Measurements from ENCODE around the gene EXD2. TPM values are rescaled to one million over a fixed set of nuclear protein-coding genes. Genes with fewer than 3 reads are reported as not detected.
"Not testable (repeated sequence)": the region's sequence is repeated elsewhere in the genome, so short reads cannot be mapped to it uniquely, and the experiment has no call there.

EXD2 gene
- total and polyA plus RNA-seq, 5 donors: 12.0 to 22.1 (median 18.8) TPM

DNA sequence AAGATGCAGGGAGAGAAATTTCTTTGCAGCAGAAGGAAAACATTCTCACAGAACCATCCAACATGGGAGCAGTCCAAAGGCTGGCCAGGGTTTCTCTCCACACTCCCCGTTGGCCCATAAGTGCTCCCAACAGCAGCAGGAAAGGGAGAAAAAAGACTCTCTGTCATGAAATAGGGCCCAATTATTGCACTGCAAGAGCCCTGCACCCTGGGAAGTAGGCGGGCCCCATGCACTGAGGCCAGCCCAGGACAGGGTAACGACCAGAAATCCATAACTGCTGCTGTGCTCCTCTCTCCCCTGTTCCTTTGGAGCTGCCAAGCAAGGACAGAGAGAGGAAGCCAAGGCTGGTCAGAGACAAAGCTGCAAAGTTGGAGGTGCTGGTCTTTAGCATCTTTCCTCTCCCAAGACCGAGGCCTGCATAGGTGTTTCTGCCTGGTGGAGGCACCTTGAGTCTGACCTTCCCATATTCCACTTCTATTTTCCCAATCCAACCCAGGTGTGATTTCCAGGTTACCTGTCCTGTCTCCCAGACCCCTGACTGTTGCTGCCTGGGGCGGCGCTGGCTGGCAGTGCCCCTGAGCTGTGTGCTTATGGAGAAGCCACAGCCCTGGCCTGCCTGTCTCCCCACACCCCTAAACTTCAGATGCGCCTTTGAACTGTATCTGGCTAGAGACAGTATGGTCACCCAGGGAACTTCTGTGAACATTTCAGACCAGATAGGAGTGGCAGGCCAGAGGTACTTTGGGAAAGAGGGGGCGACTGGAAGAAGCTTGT is 75.5 kb downstream of the EXD2 start:
- Histone ChIP-seq H3K9me3 (ENCODE audit: control insufficient read depth, low read length) (no peaks in the 10 kb centered on the region), H3K4me1 (ENCODE audit: control insufficient read depth, insufficient read depth, low read length) (peaks cover 14% of the 10 kb centered on the region), H3K4me3 (ENCODE audit: low read length) (no peak overlapping the region), H3K27me3 (ENCODE audit: control insufficient read depth, insufficient read depth) (no peaks in the 10 kb centered on the region), H3K27ac (ENCODE audit: low read length) (no peak overlapping the region)
- ATAC-seq (no peak), DNase-seq (peak in 1 of 3 donors; percentile 68)
- intact Hi-C loops (cut with DNase I): no loop called here
- 80% methylated on average over 8 of the region's 8 CpGs for WGBS

DNA sequence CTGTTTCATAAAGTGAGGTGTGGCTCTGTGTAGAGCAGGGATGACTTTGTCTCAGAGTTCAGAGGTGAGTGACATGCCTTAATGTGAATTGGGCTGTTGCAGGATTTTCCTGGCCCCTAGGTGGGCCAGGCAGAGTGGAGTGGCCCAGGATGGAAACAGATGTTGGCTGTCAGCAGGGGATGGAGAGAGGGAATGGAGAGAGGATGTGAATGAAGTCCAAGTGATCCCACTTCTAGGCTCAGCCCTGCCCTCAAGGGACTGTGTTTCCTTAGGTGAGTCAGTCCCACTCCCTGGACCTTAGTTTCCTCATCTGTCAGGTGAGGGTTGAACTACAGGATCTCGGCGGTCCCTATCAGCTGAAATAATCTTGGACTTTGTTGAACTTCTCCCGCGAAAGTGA is 76.2 kb downstream of the EXD2 start:
- H3K4me3 ChIP-seq (ENCODE audit: low read length): no peak overlapping the region
- no peak overlapping the region for H3K27ac ChIP-seq (ENCODE audit: low read length)
- no peak for DNase-seq
- peaks cover 10% of the 10 kb centered on the region for H3K4me1 ChIP-seq (ENCODE audit: control insufficient read depth, insufficient read depth, low read length)
- ATAC-seq: no peak
- WGBS: 82% methylated on average over 4 of the region's 4 CpGs
- no peaks in the 10 kb centered on the region for H3K9me3 ChIP-seq (ENCODE audit: control insufficient read depth, low read length)
- intact Hi-C loops (cut with DNase I): no loop called here
- H3K27me3 ChIP-seq (ENCODE audit: control insufficient read depth, insufficient read depth): no peaks in the 10 kb centered on the region

DNA sequence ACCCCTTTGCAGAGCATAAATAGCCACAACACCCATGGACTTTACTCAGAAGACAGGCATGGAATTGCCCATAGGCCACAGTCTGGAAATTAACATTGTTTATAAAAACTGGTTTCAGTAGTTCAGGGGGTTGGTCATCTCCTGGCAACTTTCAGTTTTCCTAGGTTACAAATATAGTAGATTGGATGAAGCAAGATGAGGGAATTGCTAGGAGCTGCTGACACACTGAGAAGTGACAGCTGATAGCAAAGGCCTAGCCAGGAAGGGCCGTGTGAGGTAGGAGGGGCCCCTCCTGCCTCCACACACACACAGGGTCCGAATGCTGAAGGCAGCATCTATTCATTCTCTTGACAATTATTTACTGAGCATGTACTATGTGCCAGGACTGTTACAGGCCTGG is 76.9 kb downstream of the EXD2 start:
- 25% methylated on average over 2 of the region's 2 CpGs for WGBS
- DNase-seq (peak in 1 of 3 donors; percentile 56), ATAC-seq (peak; percentile 44 to 56)
- H3K4me1 ChIP-seq (ENCODE audit: control insufficient read depth, insufficient read depth, low read length): peaks cover 8% of the 10 kb centered on the region
- H3K27ac ChIP-seq (ENCODE audit: low read length): no peak overlapping the region
- no peak overlapping the region for H3K4me3 ChIP-seq (ENCODE audit: low read length)
- intact Hi-C loops (cut with DNase I): no loop called here
- no peaks in the 10 kb centered on the region for H3K27me3 ChIP-seq (ENCODE audit: control insufficient read depth, insufficient read depth)
- no peaks in the 10 kb centered on the region for H3K9me3 ChIP-seq (ENCODE audit: control insufficient read depth, low read length)

DNA sequence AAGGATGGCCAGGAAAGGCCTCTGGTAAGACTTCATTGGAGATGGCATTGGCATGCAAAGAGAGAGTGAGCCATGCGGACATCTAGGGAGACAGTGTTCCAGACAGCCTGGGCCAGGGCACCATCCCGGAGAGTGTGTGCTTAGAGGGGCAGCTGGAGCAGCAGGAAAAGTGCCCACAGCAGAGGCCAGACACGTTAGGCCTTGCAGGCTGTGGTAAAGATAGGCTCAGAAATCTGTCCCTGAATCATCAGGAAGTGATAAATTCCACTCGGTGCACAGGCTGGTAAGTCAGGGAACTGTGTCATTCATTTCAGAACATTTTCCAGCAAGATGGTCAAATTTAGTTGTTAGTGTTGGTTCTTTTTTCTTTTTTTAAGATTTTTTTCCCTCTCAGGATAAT is 77.5 kb downstream of the EXD2 start:
- H3K27ac ChIP-seq (ENCODE audit: low read length): peak overlapping the region; percentile 23
- peaks cover 8% of the 10 kb centered on the region for H3K4me1 ChIP-seq (ENCODE audit: control insufficient read depth, insufficient read depth, low read length)
- ATAC-seq (peak; percentile 22 to 42), DNase-seq (no peak)
- H3K9me3 ChIP-seq (ENCODE audit: control insufficient read depth, low read length): no peaks in the 10 kb centered on the region
- H3K27me3 ChIP-seq (ENCODE audit: control insufficient read depth, insufficient read depth): no peaks in the 10 kb centered on the region
- intact Hi-C loops (cut with DNase I): no loop called here
- H3K4me3 ChIP-seq (ENCODE audit: low read length): no peak overlapping the region
- 42% methylated on average over 4 of the region's 4 CpGs for WGBS

DNA sequence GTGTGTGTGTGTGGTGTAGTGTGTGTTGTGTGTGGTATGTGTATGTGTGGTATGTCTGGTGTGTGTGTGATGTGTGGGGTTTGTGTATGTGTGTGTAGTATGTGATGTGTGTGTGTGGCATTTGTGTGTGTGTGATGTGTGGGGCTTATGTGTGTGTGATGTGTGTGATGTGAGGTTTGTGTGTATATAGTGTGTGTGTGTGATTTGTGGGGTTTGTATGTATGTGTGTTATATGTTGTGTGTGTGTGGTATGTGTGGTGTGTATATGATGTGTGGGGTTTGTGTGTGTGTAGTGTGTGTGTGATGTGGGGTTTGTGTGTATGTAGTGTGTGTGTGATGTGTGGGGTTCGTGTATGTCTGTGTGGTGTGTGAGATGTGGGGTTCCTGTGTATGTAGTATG is 78.1 kb downstream of the EXD2 start:
- WGBS: 90% methylated on average over 1 of the region's 1 CpG
- ATAC-seq: no peak
- no peaks in the 10 kb centered on the region for H3K9me3 ChIP-seq (ENCODE audit: control insufficient read depth, low read length)
- intact Hi-C loops (cut with DNase I): no loop called here
- H3K27ac ChIP-seq (ENCODE audit: low read length): no peak overlapping the region
- peaks cover 8% of the 10 kb centered on the region for H3K4me1 ChIP-seq (ENCODE audit: control insufficient read depth, insufficient read depth, low read length)
- no peaks in the 10 kb centered on the region for H3K27me3 ChIP-seq (ENCODE audit: control insufficient read depth, insufficient read depth)
- H3K4me3 ChIP-seq (ENCODE audit: low read length): no peak overlapping the region
- no peak for DNase-seq

DNA sequence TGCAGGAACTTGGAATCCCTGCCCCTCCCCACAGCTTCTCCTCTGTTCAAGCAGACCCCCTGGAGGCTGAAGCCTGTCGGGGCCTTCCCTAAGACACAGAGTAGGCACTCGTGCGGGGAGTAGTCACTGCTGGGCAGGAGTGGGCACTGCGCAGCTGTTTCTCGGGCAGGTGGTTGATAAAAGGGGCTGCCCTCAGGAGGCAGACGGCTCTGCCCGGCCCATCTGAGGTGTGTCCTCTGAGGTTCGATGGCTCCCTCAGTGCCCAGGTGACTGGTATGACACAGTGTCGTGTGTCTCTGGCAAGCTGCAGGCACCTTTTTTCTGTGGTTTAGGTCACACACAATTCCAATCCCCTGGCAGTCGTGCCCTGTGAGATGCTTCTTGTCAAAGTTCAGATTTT is 78.8 kb downstream of the EXD2 start:
- 87% methylated on average over 10 of the region's 10 CpGs for WGBS
- Histone ChIP-seq H3K9me3 (ENCODE audit: control insufficient read depth, low read length) (no peaks in the 10 kb centered on the region), H3K4me3 (ENCODE audit: low read length) (no peak overlapping the region), H3K27ac (ENCODE audit: low read length) (no peak overlapping the region), H3K27me3 (ENCODE audit: control insufficient read depth, insufficient read depth) (no peaks in the 10 kb centered on the region), H3K4me1 (ENCODE audit: control insufficient read depth, insufficient read depth, low read length) (peaks cover 10% of the 10 kb centered on the region)
- ATAC-seq (no peak), DNase-seq (no peak)
- intact Hi-C loops (cut with DNase I): no loop called here

DNA sequence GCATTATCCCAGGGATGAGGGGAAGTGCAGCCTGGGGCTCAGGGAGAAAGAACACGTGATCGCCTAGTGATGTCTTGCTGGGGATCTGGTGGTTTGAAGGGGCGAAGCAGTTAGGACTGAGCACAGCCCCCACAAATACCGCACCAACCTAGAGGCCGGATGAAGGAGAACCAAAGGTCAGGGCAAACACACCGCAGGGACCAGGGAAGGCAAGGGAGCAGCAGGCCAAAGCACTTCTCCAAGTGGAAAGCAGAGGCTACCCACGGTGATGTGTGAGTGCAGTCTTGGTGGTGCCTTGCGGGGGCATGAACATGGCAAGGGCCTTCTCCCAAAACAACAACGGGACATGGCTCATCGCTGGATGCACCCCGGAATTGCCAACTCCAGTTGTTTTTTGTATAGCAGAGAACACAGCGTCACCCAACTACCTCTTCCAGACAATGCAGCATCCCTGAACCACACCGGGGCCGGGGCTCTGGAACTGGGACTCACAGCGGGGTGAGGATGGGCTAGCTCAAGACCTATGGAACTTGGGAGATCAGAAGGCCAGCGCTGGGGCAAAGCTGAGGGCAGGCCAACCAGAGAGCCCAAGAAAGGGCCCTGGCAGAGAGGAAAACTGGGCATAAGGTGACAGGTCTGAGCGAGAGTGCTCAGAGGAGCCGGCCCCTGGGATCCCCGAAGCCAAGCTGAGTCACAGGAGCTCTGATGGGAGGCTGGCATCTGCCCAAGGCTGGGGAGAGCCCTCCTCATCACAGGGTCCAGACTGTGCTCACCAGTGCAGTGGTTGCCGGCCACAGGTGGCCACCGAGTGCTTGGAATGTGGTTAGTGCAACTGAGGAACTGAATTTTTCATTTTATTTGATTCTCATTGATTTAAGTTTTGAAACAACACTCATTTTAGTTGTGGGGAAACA is 79.8 kb downstream of the EXD2 start:
- H3K4me3 ChIP-seq (ENCODE audit: low read length): no peak overlapping the region
- H3K27ac ChIP-seq (ENCODE audit: low read length): no peak overlapping the region
- WGBS: 84% methylated on average over 21 of the region's 21 CpGs
- no peaks in the 10 kb centered on the region for H3K9me3 ChIP-seq (ENCODE audit: control insufficient read depth, low read length)
- ATAC-seq (peak in 1 of 2 donors; percentile 14), DNase-seq (peak in 2 of 3 donors; percentile 27 to 67)
- intact Hi-C loops (cut with DNase I): no loop called here
- peaks cover 10% of the 10 kb centered on the region for H3K4me1 ChIP-seq (ENCODE audit: control insufficient read depth, insufficient read depth, low read length)
- H3K27me3 ChIP-seq (ENCODE audit: control insufficient read depth, insufficient read depth): no peaks in the 10 kb centered on the region

DNA sequence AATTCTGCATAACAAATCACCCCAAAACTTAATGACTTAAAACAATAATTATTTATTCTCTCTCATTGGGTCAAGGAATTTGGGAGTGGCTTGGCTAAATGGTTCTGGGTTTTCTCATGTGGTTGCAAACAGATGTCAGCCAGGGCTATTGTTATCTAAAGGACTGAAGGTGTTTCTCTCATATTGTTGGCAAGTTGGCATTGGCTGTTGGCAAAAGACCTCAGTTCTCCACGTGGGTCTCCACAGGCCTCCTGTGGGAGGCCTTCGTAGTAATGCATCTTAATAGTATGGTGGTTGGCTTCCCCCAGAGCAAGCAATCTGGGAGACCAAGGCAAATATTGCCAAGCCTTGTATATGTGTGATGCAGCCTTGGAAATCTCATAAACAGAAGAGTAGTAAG is 83.0 kb downstream of the EXD2 start:
- peak overlapping the region; percentile 36 for H3K27ac ChIP-seq (ENCODE audit: low read length)
- DNase-seq (no peak), ATAC-seq (peak; percentile 53 to 65)
- H3K27me3 ChIP-seq (ENCODE audit: control insufficient read depth, insufficient read depth): no peaks in the 10 kb centered on the region
- intact Hi-C loops (cut with DNase I): no loop called here
- no peak overlapping the region for H3K4me3 ChIP-seq (ENCODE audit: low read length)
- no peaks in the 10 kb centered on the region for H3K9me3 ChIP-seq (ENCODE audit: control insufficient read depth, low read length)
- H3K4me1 ChIP-seq (ENCODE audit: control insufficient read depth, insufficient read depth, low read length): peaks cover 5% of the 10 kb centered on the region
- WGBS: 43% methylated on average over 2 of the region's 2 CpGs

DNA sequence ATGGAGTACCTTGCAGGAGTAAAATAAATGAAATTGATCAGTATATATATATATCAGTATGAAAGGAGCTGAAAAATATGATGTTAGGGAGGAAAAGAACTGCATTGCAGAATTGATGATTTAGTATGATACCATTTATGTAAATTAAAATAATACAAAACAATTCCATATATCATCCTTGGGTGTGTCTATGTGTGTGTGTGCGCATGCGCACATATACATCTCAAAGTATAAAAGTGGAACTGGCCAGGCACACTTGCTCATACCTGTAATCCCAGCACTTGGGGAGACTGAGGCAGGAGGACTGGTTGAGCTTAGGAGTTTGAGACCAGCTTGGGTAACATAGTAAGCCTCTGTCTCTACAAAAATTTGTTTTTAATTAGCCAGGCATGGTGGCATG is 84.0 kb downstream of the EXD2 start:
- ATAC-seq (no peak), DNase-seq (no peak)
- WGBS: 98% methylated on average over 2 of the region's 2 CpGs
- Histone ChIP-seq H3K4me1 (ENCODE audit: control insufficient read depth, insufficient read depth, low read length) (peaks cover 5% of the 10 kb centered on the region), H3K9me3 (ENCODE audit: control insufficient read depth, low read length) (no peaks in the 10 kb centered on the region), H3K27ac (ENCODE audit: low read length) (no peak overlapping the region), H3K27me3 (ENCODE audit: control insufficient read depth, insufficient read depth) (no peaks in the 10 kb centered on the region), H3K4me3 (ENCODE audit: low read length) (no peak overlapping the region)
- intact Hi-C loops (cut with DNase I): no loop called here

DNA sequence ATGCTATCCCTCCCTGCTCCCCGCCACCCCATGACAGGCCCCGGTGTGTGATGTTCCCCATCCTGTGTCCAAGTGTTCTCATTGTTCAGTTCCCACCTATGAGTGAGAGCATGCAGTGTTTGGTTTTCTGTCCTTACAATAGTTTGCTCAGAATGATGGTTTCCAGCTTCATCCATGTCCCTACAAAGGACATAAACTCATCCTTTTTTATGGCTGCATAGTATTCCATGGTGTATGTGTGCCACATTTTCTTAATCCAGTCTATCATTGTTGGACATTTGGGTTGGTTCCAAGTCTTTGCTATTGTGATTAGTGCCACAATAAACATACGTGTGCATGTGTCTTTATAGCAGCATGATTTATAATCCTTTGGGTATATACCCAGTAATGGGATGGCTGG is 86.1 kb downstream of the EXD2 start:
- H3K4me3 ChIP-seq (ENCODE audit: low read length); H3K4me1 ChIP-seq (ENCODE audit: control insufficient read depth, insufficient read depth, low read length); DNase-seq; H3K27ac ChIP-seq (ENCODE audit: low read length); H3K9me3 ChIP-seq (ENCODE audit: control insufficient read depth, low read length); H3K27me3 ChIP-seq (ENCODE audit: control insufficient read depth, insufficient read depth); intact Hi-C loops (cut with DNase I); ATAC-seq: not testable (repeated sequence)
- 99% methylated on average over 2 of the region's 3 CpGs for WGBS

DNA sequence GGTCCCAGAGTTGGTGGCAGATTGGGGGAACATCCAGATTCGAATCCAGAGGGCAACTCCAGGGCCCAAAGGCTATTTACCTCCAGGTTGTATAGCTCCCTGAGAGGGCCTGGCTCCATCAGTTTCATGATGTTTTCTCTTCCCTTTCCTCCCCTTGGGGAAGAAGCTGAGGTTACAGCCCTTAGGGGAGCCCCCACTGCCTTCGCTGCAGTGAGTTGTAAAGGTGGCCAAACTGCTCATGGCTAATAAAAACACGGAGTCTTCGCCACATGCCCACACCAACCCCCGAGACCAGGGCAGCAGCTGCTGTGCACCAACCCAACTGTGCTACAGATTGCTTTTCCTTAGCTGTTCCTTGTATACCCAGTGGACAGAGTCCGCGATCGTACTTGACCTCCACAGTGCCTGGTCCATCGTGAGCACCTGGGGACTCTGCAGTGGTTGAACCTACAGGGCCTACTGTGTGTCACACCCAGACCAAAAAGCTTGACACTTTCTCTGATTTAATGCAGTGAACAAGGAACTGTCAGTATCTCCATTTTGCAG is 89.5 kb downstream of the EXD2 start:
- Histone ChIP-seq H3K4me1 (ENCODE audit: control insufficient read depth, insufficient read depth, low read length) (peaks cover 3% of the 10 kb centered on the region), H3K9me3 (ENCODE audit: control insufficient read depth, low read length) (no peaks in the 10 kb centered on the region), H3K27ac (ENCODE audit: low read length) (no peak overlapping the region), H3K27me3 (ENCODE audit: control insufficient read depth, insufficient read depth) (no peaks in the 10 kb centered on the region), H3K4me3 (ENCODE audit: low read length) (no peak overlapping the region)
- intact Hi-C loops (cut with DNase I): no loop called here
- 91% methylated on average over 9 of the region's 9 CpGs for WGBS
- ATAC-seq (no peak), DNase-seq (no peak)
